OCI-LY7 (cell line): ENCODE measurements around the gene SPP1.

Experiments
- EZH2phosphoT487 ChIP-seq: fragments of 200-600 bp; sonication (generic); IDR thresholded peaks from 2 replicates; pipeline ENCODE4 v1.6.1; 2018; ENCODE audit warnings: low read depth, borderline replicate concordance, mild to moderate bottlenecking, mixed run types, antibody characterized with exemption, low read length, moderate library complexity, mixed read lengths
- TF ChIP-seq, protein P1 (sequence below): fragments of 200-600 bp; sonication (generic); conservative IDR thresholded peaks from 2 replicates; pipeline ENCODE4 v1.5.1; 2014; ENCODE audit warnings: mild to moderate bottlenecking, antibody characterized with exemption, low read length, moderate library complexity, mixed read lengths

DNA sequence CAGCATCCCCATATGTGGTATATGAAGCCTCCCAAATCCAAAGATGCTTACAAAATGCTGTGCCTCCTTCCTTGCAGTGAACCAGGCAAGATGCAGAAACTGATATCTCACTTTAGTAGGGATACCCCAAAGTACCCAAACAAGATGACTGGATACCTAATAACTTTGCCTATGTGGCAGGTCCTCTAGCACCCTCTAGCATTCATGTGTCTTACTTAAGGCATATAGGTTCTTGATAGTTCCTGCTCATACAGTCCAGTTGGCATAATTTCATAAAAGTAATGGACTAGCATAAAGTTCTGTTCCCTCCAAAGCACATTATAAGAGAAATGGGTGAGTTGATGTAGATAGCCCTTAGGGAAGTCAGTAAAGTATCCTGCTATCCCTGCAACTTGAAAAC, 36.8 kb upstream of the SPP1 start:
- TF ChIP-seq, protein P1, sequence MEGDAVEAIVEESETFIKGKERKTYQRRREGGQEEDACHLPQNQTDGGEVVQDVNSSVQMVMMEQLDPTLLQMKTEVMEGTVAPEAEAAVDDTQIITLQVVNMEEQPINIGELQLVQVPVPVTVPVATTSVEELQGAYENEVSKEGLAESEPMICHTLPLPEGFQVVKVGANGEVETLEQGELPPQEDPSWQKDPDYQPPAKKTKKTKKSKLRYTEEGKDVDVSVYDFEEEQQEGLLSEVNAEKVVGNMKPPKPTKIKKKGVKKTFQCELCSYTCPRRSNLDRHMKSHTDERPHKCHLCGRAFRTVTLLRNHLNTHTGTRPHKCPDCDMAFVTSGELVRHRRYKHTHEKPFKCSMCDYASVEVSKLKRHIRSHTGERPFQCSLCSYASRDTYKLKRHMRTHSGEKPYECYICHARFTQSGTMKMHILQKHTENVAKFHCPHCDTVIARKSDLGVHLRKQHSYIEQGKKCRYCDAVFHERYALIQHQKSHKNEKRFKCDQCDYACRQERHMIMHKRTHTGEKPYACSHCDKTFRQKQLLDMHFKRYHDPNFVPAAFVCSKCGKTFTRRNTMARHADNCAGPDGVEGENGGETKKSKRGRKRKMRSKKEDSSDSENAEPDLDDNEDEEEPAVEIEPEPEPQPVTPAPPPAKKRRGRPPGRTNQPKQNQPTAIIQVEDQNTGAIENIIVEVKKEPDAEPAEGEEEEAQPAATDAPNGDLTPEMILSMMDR: no peak
- TF ChIP-seq EZH2phosphoT487: no peak
